ENCODE results near the gene BLID.

BLID gene

GRCh38 chr11:122075016-122075415 is 41.0 kb downstream of the BLID start:
- DNase-seq: no peak

- no peak for DNase-seq
Observed at GRCh38 chr11:122074022-122074421, 42.0 kb downstream of the BLID start.

- no peak for DNase-seq
Observed at GRCh38 chr11:122071709-122072202, 44.3 kb downstream of the BLID start.

- DNase-seq: no peak
Observed at GRCh38 chr11:122069707-122070360, 46.2 kb downstream of the BLID start.

- no peak for DNase-seq
Observed at GRCh38 chr11:122068837-122069236, 47.2 kb downstream of the BLID start.

DNA sequence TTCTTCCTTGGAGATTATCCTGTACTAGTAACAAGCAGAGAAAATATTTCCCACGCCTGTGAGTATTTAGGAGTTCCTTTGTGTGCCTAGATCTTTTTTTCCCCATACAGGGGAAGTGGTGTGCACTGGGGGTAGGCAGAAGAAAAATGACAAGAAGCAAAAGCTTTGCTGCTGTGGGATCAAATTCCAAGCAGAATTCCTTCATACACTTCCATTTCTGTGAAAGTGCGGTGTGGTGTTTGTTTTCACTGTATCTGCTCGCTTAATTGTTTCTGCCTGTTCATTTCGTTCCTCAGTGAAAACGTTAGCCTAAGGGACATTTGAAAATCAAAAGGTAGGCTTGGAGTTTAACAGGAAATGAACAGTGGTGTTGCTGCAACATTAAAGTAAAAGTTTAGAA is 47.9 kb downstream of the BLID start:
- DNase-seq: no peak
